Type B pancreatic cell (in vitro differentiated cells): ENCODE results near the gene MAK. TPM values are rescaled to one million over a fixed set of nuclear protein-coding genes. Genes with fewer than 3 reads are reported as not detected.

ENCODE experiments used
- DNase-seq: peaks from one replicate; pipeline ENCODE4 v3.0.0; 2021; ENCODE audit warnings: mixed read lengths; ENCODE audit not compliant: unreplicated experiment; ENCODE audit errors: extremely low spot score
- H3K27ac Mint-ChIP-seq: 2 replicates; pipeline ENCODE4 v1.8.0; 2021; ENCODE audit warnings: mild to moderate bottlenecking, mixed read lengths
- H3K27me3 Mint-ChIP-seq: 2 replicates; pipeline ENCODE4 v1.8.0; 2021; ENCODE audit warnings: mixed read lengths
- H3K36me3 Mint-ChIP-seq: 2 replicates; pipeline ENCODE4 v1.8.0; 2021; ENCODE audit warnings: mixed read lengths
- H3K4me1 Mint-ChIP-seq: one replicate; pipeline ENCODE4 v1.8.0; 2021; ENCODE audit warnings: mixed read lengths; ENCODE audit not compliant: unreplicated experiment
- H3K4me3 Mint-ChIP-seq: 2 replicates; pipeline ENCODE4 v1.8.0; 2021; ENCODE audit warnings: mild to moderate bottlenecking, mixed read lengths
- H3K9me3 Mint-ChIP-seq: 2 replicates; pipeline ENCODE4 v1.8.0; 2021; ENCODE audit warnings: mixed read lengths
- total RNA-seq: library from RNA; stranded (reverse); gene quantifications from 2 replicates; pipeline ENCODE4 v1.2.1, GENCODE V29; 2021; ENCODE audit warnings: low replicate concordance
- TF ChIP-seq, protein P1 (sequence below): fragments of 200-600 bp; sonication (generic); conservative IDR thresholded peaks from 2 replicates; pipeline ENCODE4 v1.5.0; 2021; ENCODE audit warnings: antibody characterized with exemption, mild to moderate bottlenecking

MAK gene
- total RNA-seq, 1 donor from 2014 or later, result 1.6 TPM

DNA sequence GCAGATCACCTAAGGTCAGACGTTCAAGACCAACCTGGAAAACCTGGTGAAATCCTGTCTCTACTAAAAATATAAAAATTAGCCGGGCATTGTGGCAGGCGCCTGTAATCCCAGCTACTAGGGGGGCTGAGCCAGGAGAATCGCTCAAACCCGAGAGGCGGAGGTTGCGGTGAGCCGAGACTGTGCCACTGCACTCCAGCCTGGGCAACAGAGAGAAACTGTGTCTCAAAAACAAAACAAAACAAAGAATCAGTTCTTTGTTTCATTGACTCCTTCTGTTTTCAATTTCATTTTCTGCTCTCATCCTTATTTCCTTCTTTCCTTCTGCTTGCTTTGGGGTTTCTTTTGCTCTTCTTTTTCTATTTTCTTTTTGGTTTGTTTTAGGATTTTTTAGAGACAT is 124.4 kb downstream of the MAK start:
- no peak for DNase-seq
- no peaks in the 10 kb centered on the region for H3K4me1 Mint-ChIP-seq
- H3K4me3 Mint-ChIP-seq, result no peak overlapping the region
- no peak overlapping the region for H3K27ac Mint-ChIP-seq
- TF ChIP-seq, protein P1, sequence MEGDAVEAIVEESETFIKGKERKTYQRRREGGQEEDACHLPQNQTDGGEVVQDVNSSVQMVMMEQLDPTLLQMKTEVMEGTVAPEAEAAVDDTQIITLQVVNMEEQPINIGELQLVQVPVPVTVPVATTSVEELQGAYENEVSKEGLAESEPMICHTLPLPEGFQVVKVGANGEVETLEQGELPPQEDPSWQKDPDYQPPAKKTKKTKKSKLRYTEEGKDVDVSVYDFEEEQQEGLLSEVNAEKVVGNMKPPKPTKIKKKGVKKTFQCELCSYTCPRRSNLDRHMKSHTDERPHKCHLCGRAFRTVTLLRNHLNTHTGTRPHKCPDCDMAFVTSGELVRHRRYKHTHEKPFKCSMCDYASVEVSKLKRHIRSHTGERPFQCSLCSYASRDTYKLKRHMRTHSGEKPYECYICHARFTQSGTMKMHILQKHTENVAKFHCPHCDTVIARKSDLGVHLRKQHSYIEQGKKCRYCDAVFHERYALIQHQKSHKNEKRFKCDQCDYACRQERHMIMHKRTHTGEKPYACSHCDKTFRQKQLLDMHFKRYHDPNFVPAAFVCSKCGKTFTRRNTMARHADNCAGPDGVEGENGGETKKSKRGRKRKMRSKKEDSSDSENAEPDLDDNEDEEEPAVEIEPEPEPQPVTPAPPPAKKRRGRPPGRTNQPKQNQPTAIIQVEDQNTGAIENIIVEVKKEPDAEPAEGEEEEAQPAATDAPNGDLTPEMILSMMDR, result no peak
- H3K27me3 Mint-ChIP-seq, result no peaks in the 10 kb centered on the region
- H3K36me3 Mint-ChIP-seq, result peaks cover 4% of the 10 kb centered on the region
- no peaks in the 10 kb centered on the region for H3K9me3 Mint-ChIP-seq

Other genes with a start within 250 kb of the MAK start
- 3.5 and 3.7 TPM in 2 replicates for gene C6orf52, start 143.9 kb downstream of the MAK start, total RNA-seq
- gene PAK1IP1, start 143.6 kb downstream of the MAK start, total RNA-seq, result 15.4 and 16.4 TPM in 2 replicates
- gene TMEM14C, start 115.5 kb downstream of the MAK start, total RNA-seq, result 87.5 and 103 TPM in 2 replicates
- 68.1 and 75.6 TPM in 2 replicates for gene TMEM14B, start 90.7 kb downstream of the MAK start, total RNA-seq
- gene GCM2, start 43.5 kb upstream of the MAK start, total RNA-seq, result not detected in 2 replicates
- 4.9 and 6.9 TPM in 2 replicates for gene SYCP2L, start 48.5 kb upstream of the MAK start, total RNA-seq
- 2.2 and 3.8 TPM in 2 replicates for gene ELOVL2, start 205.8 kb upstream of the MAK start, total RNA-seq